ENCODE measurements around the gene CYP3A5. TPM values are rescaled to one million over a fixed set of nuclear protein-coding genes. Genes with fewer than 3 reads are reported as not detected.
"Not testable (repeated sequence)": the region's sequence is repeated elsewhere in the genome, so short reads cannot be mapped to it uniquely, and the experiment has no call there.

The CYP3A5 gene
- polyA plus RNA-seq, 1 donor (not counting 4 experiments of a cell fraction or from before 2014, with no cell fraction given) = 3.4 TPM

DNA sequence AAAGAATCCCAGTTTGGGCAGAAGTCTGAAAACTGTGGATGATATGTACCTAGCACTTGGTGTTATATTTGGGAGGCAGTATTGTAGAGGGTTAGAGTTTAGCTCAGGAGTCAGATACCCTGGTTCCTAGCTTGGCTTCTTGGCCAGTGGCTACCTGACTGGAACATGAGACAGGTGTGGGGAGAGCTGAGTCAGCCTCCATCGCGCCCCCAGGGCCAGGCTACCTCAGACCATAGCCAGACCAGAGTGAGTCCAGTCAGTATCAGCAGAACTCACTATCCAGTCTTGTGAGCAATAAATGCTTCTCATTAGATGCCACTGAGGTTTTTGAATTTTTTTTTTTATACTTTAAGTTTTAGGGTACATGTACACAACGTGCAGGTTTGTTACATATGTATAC is 26.0 kb downstream of the CYP3A5 start:
- Histone ChIP-seq H4K20me1 (ENCODE audit: control insufficient read depth, extremely low read depth, insufficient read depth, low read length) (no peaks in the 10 kb centered on the region), H2AFZ (ENCODE audit: control insufficient read depth, low read length) (no peak overlapping the region), H3K9me1 (ENCODE audit: control insufficient read depth, extremely low read depth, insufficient read depth, low read length) (no peaks in the 10 kb centered on the region), H3K4me3 (ENCODE audit: control insufficient read depth in 2 of 3, extremely low read depth in 1 of 3, insufficient read depth in 2 of 3, low read depth in 1 of 3, low read length in 3 of 3) (no peak overlapping the region), H3K4me1 (ENCODE audit: control insufficient read depth, extremely low read depth, insufficient read depth, low read length) (no peaks in the 10 kb centered on the region), H3K9me3 (ENCODE audit: control insufficient read depth, low read depth, low read length) (no peaks in the 10 kb centered on the region), H3K9ac (ENCODE audit: control insufficient read depth, extremely low read depth, insufficient read depth, low read length) (no peak overlapping the region), H3K27me3 (ENCODE audit: control insufficient read depth, extremely low read depth, insufficient read depth, low read length) (no peaks in the 10 kb centered on the region), H3K79me2 (ENCODE audit: control insufficient read depth, insufficient read depth, low read length) (no peaks in the 10 kb centered on the region), H3K27ac (ENCODE audit: control insufficient read depth, insufficient read depth, low read length) (no peak overlapping the region), H3K4me2 (ENCODE audit: control insufficient read depth, extremely low read depth, insufficient read depth, low read depth, low read length) (no peak overlapping the region), H3K36me3 (ENCODE audit: control insufficient read depth in 2 of 2, extremely low read depth in 1 of 2, insufficient read depth in 2 of 2, low read length in 2 of 2) (peaks cover 0 to 3% of the 10 kb centered on the region in 2 experiments)
- no peak for TF ChIP-seq CTCF (optimal IDR thresholded peaks at IDR 0.05 in 1 of 3, IDR thresholded peaks at IDR 0.05 in 1 of 3, conservative IDR thresholded peaks at IDR 0.05 in 1 of 3; ENCODE audit: extremely low read depth in 1 of 3, insufficient read depth in 2 of 3, low read length in 3 of 3)
- TF ChIP-seq EZH2 (IDR thresholded peaks at IDR 0.05; ENCODE audit: low read length) = no peak
- dilution Hi-C loops (cut with MboI; ENCODE audit: extremely low pct_ligation_motif_present, low sequenced_read_pairs) = no loop called here
- FAIRE-seq (no peak), DNase-seq (ENCODE audit: low read depth, low spot score) (no peak)

DNA sequence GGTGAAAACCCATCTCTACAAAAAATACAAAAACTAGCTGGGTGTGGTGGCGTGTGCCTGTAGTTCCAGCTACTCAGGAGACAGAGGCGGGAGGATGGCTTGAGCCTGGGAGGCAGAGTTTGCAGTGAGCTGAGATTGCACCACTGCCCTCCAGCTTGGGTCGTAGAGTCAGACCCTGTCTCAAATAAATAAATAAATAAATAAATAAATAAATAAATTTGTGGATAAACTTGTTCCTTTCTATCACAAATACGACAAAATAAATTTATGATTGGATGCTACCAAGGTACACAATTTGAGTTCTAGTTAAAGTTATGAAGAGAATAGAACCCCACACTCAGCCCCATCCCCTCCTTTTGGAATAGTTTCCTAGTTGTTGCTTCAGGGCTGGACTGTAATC is 26.5 kb downstream of the CYP3A5 start:
- H3K79me2 ChIP-seq (ENCODE audit: control insufficient read depth, insufficient read depth, low read length); H3K36me3 ChIP-seq (ENCODE audit: control insufficient read depth in 2 of 2, extremely low read depth in 1 of 2, insufficient read depth in 2 of 2, low read length in 2 of 2); H4K20me1 ChIP-seq (ENCODE audit: control insufficient read depth, extremely low read depth, insufficient read depth, low read length); H3K27me3 ChIP-seq (ENCODE audit: control insufficient read depth, extremely low read depth, insufficient read depth, low read length); DNase-seq (ENCODE audit: low read depth, low spot score); H3K9ac ChIP-seq (ENCODE audit: control insufficient read depth, extremely low read depth, insufficient read depth, low read length); H2AFZ ChIP-seq (ENCODE audit: control insufficient read depth, low read length); H3K4me3 ChIP-seq (ENCODE audit: control insufficient read depth in 2 of 3, extremely low read depth in 1 of 3, insufficient read depth in 2 of 3, low read depth in 1 of 3, low read length in 3 of 3); dilution Hi-C loops (cut with MboI; ENCODE audit: extremely low pct_ligation_motif_present, low sequenced_read_pairs); H3K4me2 ChIP-seq (ENCODE audit: control insufficient read depth, extremely low read depth, insufficient read depth, low read depth, low read length); H3K9me1 ChIP-seq (ENCODE audit: control insufficient read depth, extremely low read depth, insufficient read depth, low read length); H3K9me3 ChIP-seq (ENCODE audit: control insufficient read depth, low read depth, low read length); H3K4me1 ChIP-seq (ENCODE audit: control insufficient read depth, extremely low read depth, insufficient read depth, low read length); H3K27ac ChIP-seq (ENCODE audit: control insufficient read depth, insufficient read depth, low read length); FAIRE-seq: not testable (repeated sequence)

- TF ChIP-seq CTCF (optimal IDR thresholded peaks at IDR 0.05 in 1 of 3, IDR thresholded peaks at IDR 0.05 in 1 of 3, conservative IDR thresholded peaks at IDR 0.05 in 1 of 3; ENCODE audit: extremely low read depth in 1 of 3, insufficient read depth in 2 of 3, low read length in 3 of 3) (no peak), EZH2 (IDR thresholded peaks at IDR 0.05; ENCODE audit: low read length) (no peak)
- Histone ChIP-seq H3K9ac (ENCODE audit: control insufficient read depth, extremely low read depth, insufficient read depth, low read length) (no peak overlapping the region), H3K9me3 (ENCODE audit: control insufficient read depth, low read depth, low read length) (no peaks in the 10 kb centered on the region), H3K27me3 (ENCODE audit: control insufficient read depth, extremely low read depth, insufficient read depth, low read length) (no peaks in the 10 kb centered on the region), H2AFZ (ENCODE audit: control insufficient read depth, low read length) (no peak overlapping the region), H3K27ac (ENCODE audit: control insufficient read depth, insufficient read depth, low read length) (no peak overlapping the region), H3K79me2 (ENCODE audit: control insufficient read depth, insufficient read depth, low read length) (no peaks in the 10 kb centered on the region), H3K4me1 (ENCODE audit: control insufficient read depth, extremely low read depth, insufficient read depth, low read length) (no peaks in the 10 kb centered on the region), H3K4me3 (ENCODE audit: control insufficient read depth in 2 of 3, extremely low read depth in 1 of 3, insufficient read depth in 2 of 3, low read depth in 1 of 3, low read length in 3 of 3) (no peak overlapping the region), H3K36me3 (ENCODE audit: control insufficient read depth in 2 of 2, extremely low read depth in 1 of 2, insufficient read depth in 2 of 2, low read length in 2 of 2) (peaks cover 0 to 3% of the 10 kb centered on the region in 2 experiments), H3K9me1 (ENCODE audit: control insufficient read depth, extremely low read depth, insufficient read depth, low read length) (no peaks in the 10 kb centered on the region), H4K20me1 (ENCODE audit: control insufficient read depth, extremely low read depth, insufficient read depth, low read length) (no peaks in the 10 kb centered on the region), H3K4me2 (ENCODE audit: control insufficient read depth, extremely low read depth, insufficient read depth, low read depth, low read length) (no peak overlapping the region)
- FAIRE-seq (no peak), DNase-seq (ENCODE audit: low read depth, low spot score) (no peak)
- dilution Hi-C loops (cut with MboI; ENCODE audit: extremely low pct_ligation_motif_present, low sequenced_read_pairs) = no loop called here
Measured at GRCh38 chr7:99652671-99653070, 27.1 kb downstream of the CYP3A5 start.

All from keratinocyte (primary cell).